Fibroblast of pulmonary artery (primary cell): ENCODE measurements around the gene NSD2.

Experiments
- DNase-seq: peaks from one replicate; pipeline ENCODE4 v3.0.0-alpha.2; 2010; ENCODE audit warnings: low read depth
- H3K4me3 ChIP-seq: replicated peaks from 2 replicates; pipeline ENCODE4 v1.5.1; 2011; ENCODE audit warnings: low read depth, mild to moderate bottlenecking, control low read depth, low read length, moderate library complexity
- TF ChIP-seq, protein P1 (sequence below): IDR thresholded peaks from 2 replicates; pipeline ENCODE4 v1.5.1; 2011; ENCODE audit warnings: mild to moderate bottlenecking, control low read depth, low read length, inconsistent platforms; ENCODE audit errors: missing control alignments

NSD2 gene

DNA sequence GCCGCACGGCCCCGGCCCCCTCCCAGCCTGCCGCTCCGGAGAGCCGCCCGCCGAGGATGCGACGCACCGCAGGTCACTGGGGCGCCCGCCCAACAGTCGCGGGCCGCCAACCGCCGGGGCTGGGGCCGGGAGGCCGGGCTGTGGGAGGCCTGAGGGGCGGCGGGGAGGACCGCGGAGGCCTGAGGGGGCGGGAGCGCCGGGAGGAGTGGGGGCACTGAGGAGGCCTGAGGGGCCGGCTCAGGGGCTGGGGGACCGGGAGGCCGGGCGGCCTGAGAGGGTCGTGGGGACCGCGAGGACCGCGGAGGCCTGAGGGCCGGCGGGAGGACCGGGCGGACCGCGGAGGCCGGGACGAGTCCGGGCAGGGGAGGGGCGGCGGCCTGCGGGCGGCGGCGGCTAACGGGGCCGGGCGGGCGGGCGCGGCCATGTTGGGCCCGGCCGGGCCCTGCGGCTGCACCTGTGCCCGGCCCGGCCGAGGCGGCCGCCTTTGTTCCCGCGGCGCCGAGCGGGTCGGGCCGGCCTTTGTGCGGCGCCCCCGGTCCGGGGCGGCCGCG is 353 bp downstream of the NSD2 start:
- DNase-seq = no peak
- TF ChIP-seq, protein P1, sequence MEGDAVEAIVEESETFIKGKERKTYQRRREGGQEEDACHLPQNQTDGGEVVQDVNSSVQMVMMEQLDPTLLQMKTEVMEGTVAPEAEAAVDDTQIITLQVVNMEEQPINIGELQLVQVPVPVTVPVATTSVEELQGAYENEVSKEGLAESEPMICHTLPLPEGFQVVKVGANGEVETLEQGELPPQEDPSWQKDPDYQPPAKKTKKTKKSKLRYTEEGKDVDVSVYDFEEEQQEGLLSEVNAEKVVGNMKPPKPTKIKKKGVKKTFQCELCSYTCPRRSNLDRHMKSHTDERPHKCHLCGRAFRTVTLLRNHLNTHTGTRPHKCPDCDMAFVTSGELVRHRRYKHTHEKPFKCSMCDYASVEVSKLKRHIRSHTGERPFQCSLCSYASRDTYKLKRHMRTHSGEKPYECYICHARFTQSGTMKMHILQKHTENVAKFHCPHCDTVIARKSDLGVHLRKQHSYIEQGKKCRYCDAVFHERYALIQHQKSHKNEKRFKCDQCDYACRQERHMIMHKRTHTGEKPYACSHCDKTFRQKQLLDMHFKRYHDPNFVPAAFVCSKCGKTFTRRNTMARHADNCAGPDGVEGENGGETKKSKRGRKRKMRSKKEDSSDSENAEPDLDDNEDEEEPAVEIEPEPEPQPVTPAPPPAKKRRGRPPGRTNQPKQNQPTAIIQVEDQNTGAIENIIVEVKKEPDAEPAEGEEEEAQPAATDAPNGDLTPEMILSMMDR = no peak
- peak overlapping the region; percentile 61 for H3K4me3 ChIP-seq

DNA sequence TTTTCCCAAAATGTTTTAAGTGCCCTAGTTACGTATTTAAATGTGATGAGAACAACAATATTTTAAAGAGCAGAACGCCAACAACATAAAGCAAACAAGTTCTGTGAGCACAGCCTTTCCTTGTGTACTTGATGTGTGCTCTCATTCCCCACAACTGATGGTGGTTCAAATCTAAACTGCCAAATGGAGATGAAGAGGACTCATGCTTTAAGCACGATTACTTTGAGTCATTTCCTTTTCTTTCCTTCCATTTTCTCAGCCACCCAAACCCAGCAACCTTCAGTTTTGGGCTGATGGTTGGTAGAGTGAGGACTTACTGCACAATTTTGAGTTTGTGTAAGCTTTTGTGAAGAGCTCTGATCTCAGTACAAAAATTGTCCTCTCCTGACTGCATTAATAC is 1.7 kb downstream of the NSD2 start:
- peak overlapping the region; percentile 61 for H3K4me3 ChIP-seq
- peak; percentile 59 for DNase-seq
- TF ChIP-seq, protein P1 = no peak

- no peak for DNase-seq
- no peak overlapping the region for H3K4me3 ChIP-seq
- TF ChIP-seq, protein P1 = no peak
Observed at GRCh38 chr4:1873291-1873690, 2.1 kb downstream of the NSD2 start.

DNA sequence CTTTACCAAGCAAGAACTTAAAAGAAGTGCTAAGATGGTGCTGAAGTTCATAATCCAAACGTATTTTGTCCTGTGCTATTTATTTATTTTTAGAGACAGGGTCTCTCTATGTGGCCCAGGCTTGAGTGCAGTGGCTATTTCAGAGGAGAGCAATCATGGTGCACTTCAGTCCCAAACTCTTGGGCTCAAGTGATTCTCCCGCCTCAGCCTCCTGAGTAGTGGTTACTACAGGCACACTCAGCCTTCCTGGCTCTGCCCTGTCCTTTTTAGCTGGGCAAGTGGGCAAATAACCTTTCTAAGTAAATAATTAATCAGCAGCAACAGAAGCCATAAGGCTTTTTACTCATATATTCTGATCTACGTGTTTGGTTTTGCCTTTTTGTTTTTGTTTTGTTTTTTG is 2.6 kb downstream of the NSD2 start:
- H3K4me3 ChIP-seq = no peak overlapping the region
- TF ChIP-seq, protein P1 = no peak

GRCh38 chr4:1874201-1874600 is 3.0 kb downstream of the NSD2 start:
- no peak overlapping the region for H3K4me3 ChIP-seq
- no peak for DNase-seq
- TF ChIP-seq, protein P1 = no peak

More for the DNA sequence above, 2.6 kb downstream of the NSD2 start:
- no peak for DNase-seq

- H3K4me3 ChIP-seq = no peak overlapping the region
- TF ChIP-seq, protein P1 = no peak
- DNase-seq = no peak
Observed at GRCh38 chr4:1879485-1879884, 8.3 kb downstream of the NSD2 start.

- no peak overlapping the region for H3K4me3 ChIP-seq
- TF ChIP-seq, protein P1 = no peak
- no peak for DNase-seq
Observed at GRCh38 chr4:1880332-1880731, 9.1 kb downstream of the NSD2 start.
